H9 (cell line): ENCODE data around the gene LRP1. TPM values are rescaled to one million over a fixed set of nuclear protein-coding genes. Genes with fewer than 3 reads are reported as not detected.

Source experiments
- DNase-seq: peaks from one replicate; pipeline ENCODE4 v3.0.0-alpha.2; 2017
- H2AFZ ChIP-seq: one replicate; pipeline ENCODE4 v1.6.1; 2013; ENCODE audit warnings: mild to moderate bottlenecking, low read length, control low read depth, moderate library complexity
- H2AK5ac ChIP-seq: 2 replicates; pipeline ENCODE4 v1.6.1; 2013; ENCODE audit warnings: low read length, control low read depth, mixed read lengths; ENCODE audit not compliant: insufficient read length
- H2BK120ac ChIP-seq: one replicate; pipeline ENCODE4 v1.6.1; 2013; ENCODE audit warnings: low read depth, mild to moderate bottlenecking, low read length, control low read depth, inconsistent platforms; ENCODE audit not compliant: poor library complexity, severe bottlenecking
- H2BK12ac ChIP-seq: 2 replicates; pipeline ENCODE4 v1.6.1; 2013; ENCODE audit warnings: low read length, control low read depth, mixed read lengths, low read depth; ENCODE audit not compliant: insufficient read length
- H2BK15ac ChIP-seq: 2 replicates; pipeline ENCODE4 v1.6.1; 2013; ENCODE audit warnings: low read depth, low read length, control low read depth
- H2BK20ac ChIP-seq: one replicate; pipeline ENCODE4 v1.6.1; 2013; ENCODE audit warnings: low read depth, mild to moderate bottlenecking, low read length, control low read depth, inconsistent platforms; ENCODE audit not compliant: poor library complexity, severe bottlenecking
- H2BK5ac ChIP-seq: 2 replicates; pipeline ENCODE4 v1.6.1; 2013; ENCODE audit warnings: low read length, control low read depth, mixed read lengths; ENCODE audit not compliant: insufficient read length
- H3K14ac ChIP-seq: 2 replicates; pipeline ENCODE4 v1.6.1; 2013; ENCODE audit warnings: low read length, control low read depth; ENCODE audit not compliant: insufficient read depth
- H3K18ac ChIP-seq: 2 replicates; pipeline ENCODE4 v1.6.1; 2013; ENCODE audit warnings: low read depth, mild to moderate bottlenecking, mixed read lengths, low read length, control low read depth; ENCODE audit not compliant: insufficient read length
- H3K23ac ChIP-seq: 2 replicates; pipeline ENCODE4 v1.6.1; 2013; ENCODE audit warnings: low read length, control low read depth, mixed read lengths, low read depth; ENCODE audit not compliant: insufficient read length
- H3K23me2 ChIP-seq: 2 replicates; pipeline ENCODE4 v1.6.1; 2013; ENCODE audit warnings: low read depth, mild to moderate bottlenecking, mixed read lengths, low read length, control low read depth; ENCODE audit not compliant: insufficient read length, poor library complexity, severe bottlenecking
- H3K27ac ChIP-seq: 2 replicates; pipeline ENCODE4 v1.5.1; 2013; ENCODE audit warnings: low read length, control low read depth, mixed read lengths, low read depth; ENCODE audit not compliant: insufficient read length
- H3K27me3 ChIP-seq: 2 replicates; pipeline ENCODE4 v1.6.1; 2013; ENCODE audit warnings: low read length, control low read depth, inconsistent platforms; ENCODE audit not compliant: insufficient read depth
- H3K4ac ChIP-seq: 2 replicates; pipeline ENCODE4 v1.6.1; 2013; ENCODE audit warnings: low read depth, mild to moderate bottlenecking, control low read depth, inconsistent platforms, low read length, moderate library complexity
- H3K4me1 ChIP-seq: 2 replicates; pipeline ENCODE4 v1.6.1; 2013; ENCODE audit warnings: low read length, control low read depth, inconsistent platforms; ENCODE audit not compliant: insufficient read depth
- H3K4me2 ChIP-seq: 2 replicates; pipeline ENCODE4 v1.6.1; 2013; ENCODE audit warnings: low read length, control low read depth, mixed read lengths; ENCODE audit not compliant: insufficient read length, insufficient read depth
- H3K56ac ChIP-seq: 2 replicates; pipeline ENCODE4 v1.6.1; 2013; ENCODE audit warnings: low read depth, mild to moderate bottlenecking, mixed read lengths, low read length, control low read depth; ENCODE audit not compliant: insufficient read length
- H3K79me1 ChIP-seq: 2 replicates; pipeline ENCODE4 v1.6.1; 2013; ENCODE audit warnings: low read depth, mild to moderate bottlenecking, moderate library complexity, low read length, control low read depth, inconsistent platforms; ENCODE audit not compliant: insufficient read depth, poor library complexity, severe bottlenecking
- H3K79me2 ChIP-seq: 2 replicates; pipeline ENCODE4 v1.6.1; 2013; ENCODE audit warnings: low read length, control low read depth, inconsistent platforms; ENCODE audit not compliant: insufficient read depth
- H3K9ac ChIP-seq: 2 replicates; pipeline ENCODE4 v1.6.1; 2013; ENCODE audit warnings: low read length, control low read depth, mixed read lengths; ENCODE audit not compliant: insufficient read length; ENCODE audit errors: extremely low read depth
- H3K9me3 ChIP-seq: one replicate; pipeline ENCODE4 v1.6.1; 2013; ENCODE audit warnings: low read depth, low read length, inconsistent platforms; ENCODE audit not compliant: control insufficient read depth
- H3T11ph ChIP-seq: one replicate; pipeline ENCODE4 v1.6.1; 2013; ENCODE audit warnings: mild to moderate bottlenecking, low read length, control low read depth, inconsistent platforms
- H4K20me1 ChIP-seq: one replicate; pipeline ENCODE4 v1.6.1; 2013; ENCODE audit not compliant: control insufficient read depth, insufficient read length, insufficient read depth
- H4K5ac ChIP-seq: 2 replicates; pipeline ENCODE4 v1.6.1; 2013; ENCODE audit warnings: low read depth, mild to moderate bottlenecking, mixed read lengths, low read length, control low read depth; ENCODE audit not compliant: insufficient read length
- H4K8ac ChIP-seq: replicated peaks from 2 replicates; pipeline ENCODE4 v1.6.1; 2013; ENCODE audit warnings: low read length, control low read depth, mixed read lengths, low read depth; ENCODE audit not compliant: insufficient read length
- H4K91ac ChIP-seq: 2 replicates; pipeline ENCODE4 v1.6.1; 2013; ENCODE audit warnings: low read depth, mild to moderate bottlenecking, moderate library complexity, mixed read lengths, low read length, control low read depth; ENCODE audit not compliant: insufficient read length
- H3K27ac Mint-ChIP-seq, 3 experiments: 2 replicates in 2 of 3; 3 replicates in 1 of 3; pipeline ENCODE4 v1.8.0; 2020 to 2021; ENCODE audit warnings: mixed read lengths in 3 of 3, mild to moderate bottlenecking in 1 of 3, moderate library complexity in 1 of 3
- H3K27me3 Mint-ChIP-seq: 2 replicates; pipeline ENCODE4 v1.8.0; 2021; ENCODE audit warnings: low read depth, mild to moderate bottlenecking, moderate library complexity, mixed read lengths
- H3K36me3 Mint-ChIP-seq, 3 experiments: 2 replicates in 2 of 3; 3 replicates in 1 of 3; pipeline ENCODE4 v1.8.0; 2020 to 2021; ENCODE audit warnings: low read depth in 3 of 3, mixed read lengths in 3 of 3; ENCODE audit not compliant: insufficient read depth in 1 of 3
- H3K4me1 Mint-ChIP-seq, 2 experiments: 2 replicates each; pipeline ENCODE4 v1.8.0; 2020; ENCODE audit warnings: mixed read lengths in 2 of 2
- H3K4me3 Mint-ChIP-seq, 2 experiments: 2 replicates in 1 of 2; 3 replicates in 1 of 2; pipeline ENCODE4 v1.8.0; 2020 to 2021; ENCODE audit warnings: mild to moderate bottlenecking in 2 of 2, mixed read lengths in 2 of 2, moderate library complexity in 1 of 2
- H3K9me3 Mint-ChIP-seq, 2 experiments: 2 replicates in 1 of 2; 3 replicates in 1 of 2; pipeline ENCODE4 v1.8.0; 2020; ENCODE audit warnings: mild to moderate bottlenecking in 2 of 2, mixed read lengths in 2 of 2, moderate library complexity in 1 of 2
- CTCF ChIP-seq: fragments of 200-600 bp; sonication (generic); conservative IDR thresholded peaks from 3 replicates; pipeline ENCODE4 v1.8.0; 2021; ENCODE audit warnings: antibody characterized with exemption, mild to moderate bottlenecking
- WGBS: extraction: QIAGEN DNeasy Blood & Tissue Kit; methylation state at CpG from one replicate; pipeline ENCODE4 v1.1.7; 2013; ENCODE audit warnings: missing lambda C conversion rate, low lambda C conversion rate, mixed read lengths; ENCODE audit not compliant: insufficient read length; ENCODE audit errors: extremely low coverage; 5-methylcytosine and 5-hydroxymethylcytosine counted together
- total RNA-seq: library from RNA; stranded (reverse); gene quantifications from 2 replicates; pipeline ENCODE4 v1.2.1, GENCODE V29; 2021

LRP1 gene
- total RNA-seq, 1 experiment from 2014 or later, result 115 TPM

DNA sequence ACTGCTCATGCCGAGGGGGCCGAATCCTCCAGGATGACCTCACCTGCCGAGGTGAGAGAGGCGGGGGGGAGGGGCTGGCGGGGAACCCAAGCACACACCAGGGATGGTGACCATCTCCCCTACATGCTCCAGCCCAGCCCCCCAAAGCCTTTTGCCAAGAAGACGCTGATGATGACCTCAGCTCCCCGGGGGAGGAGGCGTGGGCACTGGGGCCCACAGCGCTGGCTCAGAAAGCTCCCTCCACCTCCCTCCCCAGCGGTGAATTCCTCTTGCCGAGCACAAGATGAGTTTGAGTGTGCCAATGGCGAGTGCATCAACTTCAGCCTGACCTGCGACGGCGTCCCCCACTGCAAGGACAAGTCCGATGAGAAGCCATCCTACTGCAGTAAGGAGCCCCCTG lies 64.6 kb downstream of the LRP1 start:
- no peaks in the 10 kb centered on the region for H3K79me2 ChIP-seq
- no peak for DNase-seq
- H3K36me3 Mint-ChIP-seq, result peaks cover 64 to 96% (median 92%) of the 10 kb centered on the region in 3 experiments
- no peak overlapping the region for H3K14ac ChIP-seq
- H3K9ac ChIP-seq, result no peak overlapping the region
- H3K23me2 ChIP-seq, result no peaks in the 10 kb centered on the region
- no peak overlapping the region for H3K27ac Mint-ChIP-seq
- no peak overlapping the region for H3K4ac ChIP-seq
- H2AK5ac ChIP-seq, result no peak overlapping the region
- no CpG with 5 or more reads among the region's 16 CpGs for WGBS
- no peak overlapping the region for H3K23ac ChIP-seq
- no peak overlapping the region for H2BK12ac ChIP-seq
- no peak overlapping the region for H2BK120ac ChIP-seq
- H4K5ac ChIP-seq, result no peak overlapping the region
- no peak overlapping the region for H2AFZ ChIP-seq
- H4K91ac ChIP-seq, result no peak overlapping the region
- H3K4me1 Mint-ChIP-seq, result no peaks in the 10 kb centered on the region
- H3K9me3 Mint-ChIP-seq, result no peaks in the 10 kb centered on the region; a peak in 1 of 5 replicates
- no peak for TF ChIP-seq CTCF
- no peaks in the 10 kb centered on the region for H3K79me1 ChIP-seq
- no peak overlapping the region for H3K18ac ChIP-seq
- no peak overlapping the region for H3K4me2 ChIP-seq
- no peak overlapping the region for H2BK20ac ChIP-seq
- no peak overlapping the region for H3K56ac ChIP-seq
- 0 out of 5 replicates have a peak overlapping the region, but pooled peaks of 1 of the 2 experiments have one; percentile 17 for H3K4me3 Mint-ChIP-seq
- no peak overlapping the region for H4K8ac ChIP-seq
- H3K4me1 ChIP-seq, result no peaks in the 10 kb centered on the region
- no peaks in the 10 kb centered on the region for H3K9me3 ChIP-seq
- no peaks in the 10 kb centered on the region for H3K27me3 ChIP-seq
- H3T11ph ChIP-seq, result no peak overlapping the region
- H2BK5ac ChIP-seq, result no peak overlapping the region
- H2BK15ac ChIP-seq, result no peak overlapping the region
- no peaks in the 10 kb centered on the region for H4K20me1 ChIP-seq
- no peaks in the 10 kb centered on the region; the same call in 1 of the 2 replicates for H3K27me3 Mint-ChIP-seq
- H3K27ac ChIP-seq, result no peak overlapping the region
